Skeletal muscle tissue (tissue), 4 donors: Measurements from ENCODE around the gene USH2A. TPM values are rescaled to one million over a fixed set of nuclear protein-coding genes. Genes with fewer than 3 reads are reported as not detected.

Experiments used
- H3K27ac ChIP-seq: one replicate; pipeline ENCODE4 v1.7.0; 2013; ENCODE audit warnings: mild to moderate bottlenecking, low read depth, low read length, inconsistent platforms
- H3K27me3 ChIP-seq, 3 donors: one replicate each; pipeline ENCODE4 v1.7.0; 2013; ENCODE audit warnings: low read length in 3 of 3; ENCODE audit not compliant: control insufficient read depth in 3 of 3, insufficient read depth in 3 of 3
- H3K36me3 ChIP-seq, 3 donors: one replicate each; pipeline ENCODE4 v1.7.0; 2013; ENCODE audit warnings: low read length in 3 of 3; ENCODE audit not compliant: control insufficient read depth in 3 of 3, insufficient read depth in 3 of 3
- H3K4me1 ChIP-seq, 3 donors: one replicate each; pipeline ENCODE4 v1.7.0; 2013; ENCODE audit warnings: low read length in 3 of 3, mild to moderate bottlenecking in 3 of 3; ENCODE audit not compliant: control insufficient read depth in 3 of 3, insufficient read depth in 3 of 3
- H3K4me3 ChIP-seq, 3 donors: one replicate each; pipeline ENCODE4 v1.7.0; 2013; ENCODE audit warnings: low read length in 3 of 3
- H3K9ac ChIP-seq, 3 donors: one replicate each; pipeline ENCODE4 v1.7.0; 2013; ENCODE audit warnings: low read length in 3 of 3, mild to moderate bottlenecking in 3 of 3, moderate library complexity in 2 of 3, low read depth in 1 of 3
- H3K9me3 ChIP-seq, 3 donors: one replicate each; pipeline ENCODE4 v1.7.0; 2013; ENCODE audit warnings: low read length in 3 of 3; ENCODE audit not compliant: control insufficient read depth in 3 of 3
- total RNA-seq: library from RNA; depleted of rRNA; stranded (reverse); fragments of >200 nt; gene quantifications from one replicate; pipeline ENCODE4 v1.2.3, GENCODE V29; 2014
- donor health status: Osteomylitis.

USH2A gene
- total RNA-seq, 1 donor from 2014 or later: 0.52 TPM

DNA sequence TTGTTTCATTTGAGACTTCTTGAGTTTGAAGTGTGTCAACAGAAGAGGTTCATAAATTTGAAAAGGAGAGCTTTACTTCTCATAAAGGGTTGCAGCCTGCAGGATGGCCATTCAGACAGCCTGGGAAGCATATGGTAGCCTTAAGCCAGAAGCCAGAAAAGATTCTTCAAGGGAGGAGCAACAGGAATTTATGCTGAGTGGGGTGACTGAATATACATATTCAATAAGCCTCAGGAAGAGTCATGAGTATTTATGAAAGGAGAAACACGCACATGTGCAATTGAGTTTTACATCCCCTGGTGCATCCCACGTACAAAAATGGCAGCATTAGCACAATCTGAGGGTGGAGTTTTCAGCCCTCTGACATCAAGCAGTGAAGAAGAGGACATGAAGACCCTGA lies 565.9 kb downstream of the USH2A start:
- H3K27ac ChIP-seq: no peak overlapping the region
- H3K9ac ChIP-seq: no peak overlapping the region
- H3K4me1 ChIP-seq: no peaks in the 10 kb centered on the region
- no peaks in the 10 kb centered on the region for H3K36me3 ChIP-seq
- no peaks in the 10 kb centered on the region for H3K27me3 ChIP-seq
- peaks cover 0 to 2% (median 0%) of the 10 kb centered on the region in 3 donors for H3K9me3 ChIP-seq
- H3K4me3 ChIP-seq: no peak overlapping the region

DNA sequence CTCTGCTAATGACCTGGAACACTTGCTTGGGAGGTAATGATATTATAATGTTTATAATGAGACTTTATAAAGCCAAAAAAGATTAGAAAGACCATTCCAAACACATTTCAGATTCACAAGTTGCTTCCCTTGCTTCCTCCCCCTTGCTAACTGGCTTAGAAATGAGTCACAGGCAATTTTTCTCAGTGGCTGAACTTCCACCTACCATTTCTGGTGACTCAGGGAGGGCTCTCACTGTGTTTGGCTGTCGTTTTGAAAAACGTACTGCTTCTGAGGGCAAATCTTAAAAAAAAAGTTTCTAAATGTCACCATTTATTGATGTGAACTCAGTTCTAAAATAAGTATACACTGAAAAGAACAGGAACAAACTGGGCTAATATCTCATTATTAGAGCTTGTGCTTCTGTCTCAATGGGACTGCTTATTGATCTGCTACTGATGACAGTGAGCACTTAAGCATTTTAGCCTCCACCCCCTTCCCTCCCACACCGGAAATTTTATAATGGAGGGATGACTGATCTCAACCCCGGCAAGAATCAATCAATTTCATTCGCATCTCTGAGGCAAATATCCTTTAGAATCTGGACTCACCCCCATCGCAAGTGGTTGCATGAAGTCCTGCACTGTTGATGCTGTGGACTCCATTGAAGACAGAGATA lies 577.9 kb downstream of the USH2A start:
- no peaks in the 10 kb centered on the region for H3K36me3 ChIP-seq
- peaks cover 0 to 4% (median 0%) of the 10 kb centered on the region in 3 donors for H3K9me3 ChIP-seq
- H3K4me3 ChIP-seq: no peak overlapping the region
- H3K9ac ChIP-seq: no peak overlapping the region
- no peak overlapping the region for H3K27ac ChIP-seq
- no peaks in the 10 kb centered on the region for H3K27me3 ChIP-seq
- H3K4me1 ChIP-seq: no peaks in the 10 kb centered on the region

DNA sequence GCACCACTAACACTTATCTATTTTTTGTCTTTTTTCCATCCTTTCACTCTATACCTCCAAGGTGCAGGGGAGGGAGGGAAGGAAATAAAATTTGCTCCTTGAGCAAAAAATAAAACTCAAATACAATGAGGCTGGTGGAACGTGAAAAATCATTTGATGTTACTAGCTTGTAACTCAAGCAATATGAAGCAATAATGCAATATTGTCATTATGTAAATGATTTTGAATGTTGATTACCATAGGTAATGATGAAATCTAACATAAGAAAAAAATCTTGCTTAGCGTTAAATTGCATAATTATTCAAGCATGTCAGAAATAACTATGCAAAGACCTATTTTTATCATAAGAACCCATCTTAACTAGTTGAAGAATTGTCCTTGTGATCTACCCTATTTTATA lies 578.5 kb downstream of the USH2A start:
- H3K27me3 ChIP-seq: no peaks in the 10 kb centered on the region
- H3K4me3 ChIP-seq: no peak overlapping the region
- H3K9ac ChIP-seq: no peak overlapping the region
- H3K4me1 ChIP-seq: no peaks in the 10 kb centered on the region
- peaks cover 0 to 4% (median 0%) of the 10 kb centered on the region in 3 donors for H3K9me3 ChIP-seq
- no peaks in the 10 kb centered on the region for H3K36me3 ChIP-seq
- H3K27ac ChIP-seq: no peak overlapping the region

DNA sequence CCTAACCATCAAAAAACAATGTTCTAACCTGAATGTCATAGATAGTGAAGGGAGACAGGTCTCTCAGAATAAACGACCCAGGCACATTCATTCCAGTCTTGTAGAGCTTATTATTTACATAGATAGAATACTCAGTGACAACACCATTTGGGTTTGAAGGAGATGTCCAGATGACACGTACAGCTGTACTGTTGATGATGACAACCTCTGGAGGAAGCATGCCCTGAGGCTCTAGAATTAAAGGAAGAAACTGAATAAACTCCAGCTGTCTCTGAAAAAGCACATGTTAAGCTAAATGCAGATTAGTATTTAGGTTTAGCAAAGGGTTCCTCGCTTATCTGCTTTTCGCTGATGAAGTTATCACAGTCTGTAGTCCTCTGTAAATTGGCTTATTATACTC lies 579.0 kb downstream of the USH2A start:
- no peak overlapping the region for H3K4me3 ChIP-seq

DNA sequence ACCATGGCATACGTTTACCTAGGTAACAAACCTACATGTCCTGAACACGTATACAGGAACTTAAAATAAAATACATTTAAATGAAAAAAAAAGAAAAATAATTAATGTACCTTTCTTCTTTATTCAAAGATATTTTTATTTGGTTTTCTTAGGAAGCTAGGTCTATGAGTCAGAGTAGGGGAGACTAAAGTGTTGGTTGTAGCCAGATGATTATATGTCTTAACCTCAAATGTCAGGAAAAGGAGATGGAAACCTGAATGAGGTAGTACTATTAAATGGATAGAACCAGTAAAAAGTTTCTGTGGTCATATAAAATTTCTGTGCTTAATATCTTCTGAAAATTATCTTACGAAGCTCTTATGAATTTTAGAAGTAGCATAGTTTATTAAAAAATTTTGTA lies 580.3 kb downstream of the USH2A start:
- Histone ChIP-seq H3K4me1 (no peaks in the 10 kb centered on the region), H3K4me3 (no peak overlapping the region), H3K36me3 (no peaks in the 10 kb centered on the region), H3K9me3 (peaks cover 0 to 6% (median 0%) of the 10 kb centered on the region in 3 donors), H3K27ac (no peak overlapping the region), H3K9ac (no peak overlapping the region), H3K27me3 (no peaks in the 10 kb centered on the region)

More for the DNA sequence above, 579.0 kb downstream of the USH2A start:
- Histone ChIP-seq H3K27me3 (no peaks in the 10 kb centered on the region), H3K36me3 (no peaks in the 10 kb centered on the region), H3K4me1 (no peaks in the 10 kb centered on the region), H3K9ac (no peak overlapping the region), H3K9me3 (peaks cover 0 to 4% (median 0%) of the 10 kb centered on the region in 3 donors), H3K27ac (no peak overlapping the region)

DNA sequence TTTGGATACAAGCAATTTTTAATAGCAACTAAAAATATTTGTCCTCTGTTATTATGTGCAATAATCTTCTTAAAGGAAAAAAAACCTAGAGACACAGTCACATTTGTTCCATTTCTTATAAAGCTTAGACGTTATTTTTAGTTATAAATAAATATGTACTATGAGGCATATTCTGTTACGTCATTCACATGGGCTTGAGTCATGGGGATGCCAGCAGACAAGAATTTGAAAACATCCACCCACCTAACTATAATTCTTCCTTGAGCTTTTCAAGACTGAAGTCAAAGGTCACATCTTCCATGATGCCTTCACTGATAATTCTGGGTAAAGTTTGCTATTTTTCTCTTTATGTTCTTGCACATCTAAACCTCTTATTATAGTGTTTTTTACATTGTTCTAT lies 587.3 kb downstream of the USH2A start:
- no peak overlapping the region for H3K27ac ChIP-seq
- H3K9ac ChIP-seq: no peak overlapping the region
- no peak overlapping the region for H3K4me3 ChIP-seq

DNA sequence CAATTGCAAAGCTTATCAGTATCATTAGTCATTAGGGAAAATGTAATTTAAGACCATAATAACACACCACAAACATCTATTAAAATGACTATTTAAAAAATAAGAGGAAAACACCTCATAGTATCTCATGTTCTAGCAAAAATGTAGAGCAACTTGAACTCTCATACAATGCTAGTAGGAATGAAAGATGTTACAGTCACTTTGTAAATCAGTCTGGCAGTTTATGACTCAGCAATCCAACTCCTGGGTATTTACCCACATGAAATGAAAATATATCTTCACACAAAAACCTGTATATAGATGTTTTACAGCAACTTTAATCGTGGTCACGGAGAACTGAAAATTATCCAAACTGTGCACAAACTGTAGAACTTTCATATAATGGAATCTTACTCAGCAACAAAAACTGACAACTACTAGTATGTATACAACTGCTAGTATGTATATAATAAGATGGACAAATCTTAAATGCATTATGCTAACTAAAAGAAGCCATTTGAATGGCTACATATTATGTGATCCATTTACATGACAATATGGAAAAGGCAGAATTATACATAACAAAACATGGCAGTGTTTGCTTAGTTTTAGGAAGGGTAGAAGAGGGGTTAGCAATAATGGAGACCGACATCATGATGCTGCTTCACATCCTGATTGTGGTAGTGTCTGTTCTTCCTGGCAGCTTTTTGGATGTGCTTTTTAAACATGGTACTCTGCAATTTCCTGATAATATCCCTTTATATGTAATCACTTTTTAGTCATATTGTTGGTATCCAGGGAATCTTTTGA lies 589.1 kb downstream of the USH2A start:
- H3K27ac ChIP-seq: no peak overlapping the region
- H3K4me3 ChIP-seq: no peak overlapping the region
- no peak overlapping the region for H3K9ac ChIP-seq
- H3K4me1 ChIP-seq: no peaks in the 10 kb centered on the region
- no peaks in the 10 kb centered on the region for H3K36me3 ChIP-seq
- peaks cover 0 to under 1% (median 0%) of the 10 kb centered on the region in 3 donors for H3K9me3 ChIP-seq
- H3K27me3 ChIP-seq: no peaks in the 10 kb centered on the region

More for the DNA sequence above, 587.3 kb downstream of the USH2A start:
- peaks cover 0 to 6% (median 0%) of the 10 kb centered on the region in 3 donors for H3K9me3 ChIP-seq
- H3K4me1 ChIP-seq: no peaks in the 10 kb centered on the region
- no peaks in the 10 kb centered on the region for H3K27me3 ChIP-seq
- no peaks in the 10 kb centered on the region for H3K36me3 ChIP-seq

DNA sequence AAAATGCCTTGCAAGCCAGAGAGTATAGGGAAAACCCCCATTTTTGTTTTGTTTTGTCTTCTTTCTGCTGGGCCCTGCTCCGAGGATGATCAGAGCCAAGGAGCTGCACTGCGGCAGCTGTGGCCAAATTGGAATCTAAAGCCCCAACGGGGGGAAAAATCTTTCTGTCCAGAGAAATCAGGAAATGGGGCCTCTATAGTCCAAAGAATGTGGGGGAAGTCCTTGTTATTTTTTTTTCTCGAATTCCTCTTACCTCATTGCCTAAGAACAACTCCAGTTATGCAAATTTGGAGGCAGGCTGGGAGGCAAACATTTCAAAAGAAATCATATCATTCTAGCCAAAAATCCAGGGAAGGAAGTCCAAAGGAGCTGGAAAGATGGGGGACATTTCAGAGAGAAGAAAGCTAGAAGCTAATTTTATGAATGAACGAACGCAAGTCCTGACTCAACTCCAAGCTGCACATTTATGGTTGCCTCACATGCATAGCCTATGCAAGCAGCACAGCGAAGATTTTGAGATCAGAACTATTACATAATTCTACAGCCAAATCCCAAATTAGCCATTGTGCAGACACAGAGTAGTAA lies 592.9 kb downstream of the USH2A start:
- H3K9me3 ChIP-seq: no peaks in the 10 kb centered on the region
- H3K36me3 ChIP-seq: no peaks in the 10 kb centered on the region
- no peaks in the 10 kb centered on the region for H3K4me1 ChIP-seq
- H3K9ac ChIP-seq: no peak overlapping the region
- no peak overlapping the region for H3K4me3 ChIP-seq
- no peak overlapping the region for H3K27ac ChIP-seq
- H3K27me3 ChIP-seq: no peaks in the 10 kb centered on the region

DNA sequence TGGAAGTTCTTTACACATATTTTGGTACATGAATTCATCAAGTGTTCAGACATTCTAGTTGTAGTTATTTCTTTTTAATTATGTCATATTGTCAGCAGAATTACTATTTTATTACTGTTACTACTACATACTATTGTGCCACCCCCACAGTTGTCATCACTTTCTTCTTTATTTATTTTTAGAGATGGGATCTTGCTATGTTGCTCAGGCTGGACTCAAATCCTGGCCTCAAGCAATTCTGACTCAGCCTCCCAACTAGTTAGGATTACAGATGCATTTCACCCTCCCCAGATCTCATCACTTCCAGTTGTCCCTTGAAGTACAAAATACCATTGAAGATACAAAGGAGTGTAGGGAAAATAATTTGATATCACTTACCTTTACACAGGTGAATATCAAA lies 598.2 kb downstream of the USH2A start:
- H3K9me3 ChIP-seq: peaks cover 0 to 3% (median 3%) of the 10 kb centered on the region in 3 donors
- H3K9ac ChIP-seq: no peak overlapping the region
- no peaks in the 10 kb centered on the region for H3K36me3 ChIP-seq
- H3K27ac ChIP-seq: no peak overlapping the region
- no peak overlapping the region for H3K4me3 ChIP-seq
- no peaks in the 10 kb centered on the region for H3K4me1 ChIP-seq
- no peaks in the 10 kb centered on the region for H3K27me3 ChIP-seq

DNA sequence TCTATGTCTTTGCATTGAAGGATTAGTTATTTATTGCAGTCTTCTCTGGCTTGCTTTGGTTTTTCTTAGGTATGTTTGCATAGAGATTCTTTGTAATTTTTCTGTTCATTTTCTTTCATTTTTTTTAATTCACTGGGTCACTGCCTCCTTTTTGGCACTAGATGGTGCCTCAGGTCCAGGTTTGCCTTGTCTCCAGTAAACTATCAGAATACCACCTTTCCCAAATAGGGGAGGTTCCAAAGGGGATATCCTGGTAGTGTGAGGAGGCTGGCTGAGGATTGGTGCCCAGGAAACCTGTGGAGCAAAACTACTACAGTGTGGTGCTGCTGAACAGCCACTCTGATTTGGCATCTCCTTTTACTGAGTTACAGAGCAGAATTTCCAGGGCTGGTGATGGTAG lies 599.0 kb downstream of the USH2A start:
- Histone ChIP-seq H3K4me1 (no peaks in the 10 kb centered on the region), H3K27ac (no peak overlapping the region)

More for the DNA sequence above, 599.0 kb downstream of the USH2A start:
- Histone ChIP-seq H3K9me3 (peaks cover 0 to 3% (median 3%) of the 10 kb centered on the region in 3 donors), H3K9ac (no peak overlapping the region), H3K36me3 (no peaks in the 10 kb centered on the region), H3K27me3 (no peaks in the 10 kb centered on the region), H3K4me3 (no peak overlapping the region)
